Thoracic aorta (tissue), 2 donors: ENCODE results near the gene SOCS4. TPM values are rescaled to one million over a fixed set of nuclear protein-coding genes. Genes with fewer than 3 reads are reported as not detected.

Experiments used
- ATAC-seq: fragments of 150-250 bp; one replicate; pipeline ENCODE4 v1.8.0; 2017; ENCODE audit warnings: low read depth; ENCODE audit not compliant: insufficient number of reproducible peaks, low FRiP score
- DNase-seq: peaks from one replicate; pipeline ENCODE4 v3.0.0-alpha.2; 2020; ENCODE audit warnings: low spot score
- H3K27ac ChIP-seq, 2 donors: fragments of 200-600 bp; sonication (generic); 1 replicate in 1 of 2; 2 replicates in 1 of 2; pipeline ENCODE4 v1.5.1; 2016; ENCODE audit warnings: mild to moderate bottlenecking in 2 of 2, moderate library complexity in 2 of 2
- H3K27me3 ChIP-seq: fragments of 200-600 bp; sonication (generic); replicated peaks from 2 replicates; pipeline ENCODE4 v1.6.0; 2016; ENCODE audit warnings: mild to moderate bottlenecking; ENCODE audit not compliant: insufficient read depth
- H3K36me3 ChIP-seq: fragments of 200-600 bp; sonication (generic); one replicate; pipeline ENCODE4 v1.5.1; 2016
- H3K4me1 ChIP-seq, 2 donors: fragments of 200-600 bp; sonication (generic); 1 replicate in 1 of 2; 2 replicates in 1 of 2; pipeline versions ENCODE4 v1.5.1 to v1.6.0; 2016; ENCODE audit warnings: low read depth in 2 of 2, mild to moderate bottlenecking in 1 of 2; ENCODE audit not compliant: control insufficient read depth in 1 of 2
- H3K4me3 ChIP-seq: fragments of 200-600 bp; sonication (generic); 2 replicates; pipeline ENCODE4 v1.5.1; 2016; ENCODE audit warnings: mild to moderate bottlenecking
- H3K9me3 ChIP-seq: fragments of 200-600 bp; sonication (generic); 2 replicates; pipeline ENCODE4 v1.5.1; 2016
- total RNA-seq, 2 donors: library from RNA; depleted of rRNA; stranded (reverse); fragments of >200 nt; gene quantifications; one replicate each; pipeline versions ENCODE4 v1.1.0 to v1.2.3, GENCODE V29; 2016
- TF ChIP-seq, protein P1 (sequence below): fragments of 200-600 bp; sonication (generic); IDR thresholded peaks from one replicate; pipeline ENCODE4 v1.5.1; 2019; ENCODE audit warnings: antibody characterized with exemption

Gene SOCS4
- total RNA-seq, 2 donors from 2014 or later: 18.3 to 31.0 TPM

DNA sequence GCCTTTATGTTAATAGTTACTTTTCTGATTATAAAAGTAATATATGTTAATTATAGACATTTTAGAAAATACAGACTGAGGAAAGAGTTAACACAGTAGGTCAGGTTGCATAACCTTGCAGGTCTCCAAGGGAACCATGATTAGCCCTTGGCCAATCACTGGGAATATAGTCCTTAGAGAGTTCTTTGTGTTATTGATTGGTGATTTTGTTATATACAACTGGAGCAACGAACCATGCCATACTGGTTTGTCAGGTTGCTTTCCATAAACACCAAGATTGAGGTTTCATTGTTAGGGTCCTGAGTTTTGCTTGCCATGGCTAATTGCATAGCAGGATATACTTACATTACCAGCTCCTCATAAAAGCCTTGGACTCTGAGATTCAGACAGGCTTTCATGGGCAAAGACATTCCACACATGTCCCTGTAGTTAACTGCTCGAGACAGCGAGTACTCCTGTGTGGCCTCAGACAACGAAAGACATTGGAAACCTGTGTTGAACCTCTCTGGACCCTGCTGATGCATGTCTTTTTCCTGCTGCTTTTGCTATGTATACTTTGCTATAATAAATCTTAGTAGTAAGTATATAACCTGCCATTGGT lies 58.1 kb downstream of the SOCS4 start:
- Histone ChIP-seq H3K4me3 (no peak overlapping the region), H3K27ac (no peak overlapping the region), H3K4me1 (no peaks in the 10 kb centered on the region), H3K36me3 (no peaks in the 10 kb centered on the region), H3K9me3 (no peaks in the 10 kb centered on the region), H3K27me3 (no peaks in the 10 kb centered on the region)
- no peak for DNase-seq
- TF ChIP-seq, protein P1, sequence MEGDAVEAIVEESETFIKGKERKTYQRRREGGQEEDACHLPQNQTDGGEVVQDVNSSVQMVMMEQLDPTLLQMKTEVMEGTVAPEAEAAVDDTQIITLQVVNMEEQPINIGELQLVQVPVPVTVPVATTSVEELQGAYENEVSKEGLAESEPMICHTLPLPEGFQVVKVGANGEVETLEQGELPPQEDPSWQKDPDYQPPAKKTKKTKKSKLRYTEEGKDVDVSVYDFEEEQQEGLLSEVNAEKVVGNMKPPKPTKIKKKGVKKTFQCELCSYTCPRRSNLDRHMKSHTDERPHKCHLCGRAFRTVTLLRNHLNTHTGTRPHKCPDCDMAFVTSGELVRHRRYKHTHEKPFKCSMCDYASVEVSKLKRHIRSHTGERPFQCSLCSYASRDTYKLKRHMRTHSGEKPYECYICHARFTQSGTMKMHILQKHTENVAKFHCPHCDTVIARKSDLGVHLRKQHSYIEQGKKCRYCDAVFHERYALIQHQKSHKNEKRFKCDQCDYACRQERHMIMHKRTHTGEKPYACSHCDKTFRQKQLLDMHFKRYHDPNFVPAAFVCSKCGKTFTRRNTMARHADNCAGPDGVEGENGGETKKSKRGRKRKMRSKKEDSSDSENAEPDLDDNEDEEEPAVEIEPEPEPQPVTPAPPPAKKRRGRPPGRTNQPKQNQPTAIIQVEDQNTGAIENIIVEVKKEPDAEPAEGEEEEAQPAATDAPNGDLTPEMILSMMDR: no peak
- ATAC-seq: no peak

DNA sequence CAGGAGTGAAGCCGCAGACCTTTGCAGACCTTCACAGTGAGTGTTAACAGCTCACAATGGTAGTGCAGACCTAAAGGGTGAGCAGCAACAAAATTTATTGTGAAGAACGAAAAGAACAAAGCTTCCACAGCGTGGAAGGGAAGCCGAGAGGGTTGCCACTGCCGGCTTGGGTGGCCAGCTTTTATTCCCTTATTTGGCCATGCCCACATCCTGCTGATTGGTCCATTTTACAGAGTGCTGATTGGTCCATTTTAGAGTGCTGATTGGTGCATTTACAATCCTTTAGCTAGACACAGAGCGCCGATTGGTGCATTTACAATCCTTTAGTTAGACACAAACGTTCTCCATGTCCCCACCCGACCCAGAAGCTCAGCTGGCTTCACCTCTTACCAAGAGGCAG lies 59.9 kb downstream of the SOCS4 start:
- Histone ChIP-seq H3K27ac (no peak overlapping the region), H3K4me3 (no peak overlapping the region), H3K9me3 (no peaks in the 10 kb centered on the region), H3K27me3 (no peaks in the 10 kb centered on the region), H3K36me3 (no peaks in the 10 kb centered on the region), H3K4me1 (no peaks in the 10 kb centered on the region)
- TF ChIP-seq, protein P1: no peak
- no peak for DNase-seq
- no peak for ATAC-seq

DNA sequence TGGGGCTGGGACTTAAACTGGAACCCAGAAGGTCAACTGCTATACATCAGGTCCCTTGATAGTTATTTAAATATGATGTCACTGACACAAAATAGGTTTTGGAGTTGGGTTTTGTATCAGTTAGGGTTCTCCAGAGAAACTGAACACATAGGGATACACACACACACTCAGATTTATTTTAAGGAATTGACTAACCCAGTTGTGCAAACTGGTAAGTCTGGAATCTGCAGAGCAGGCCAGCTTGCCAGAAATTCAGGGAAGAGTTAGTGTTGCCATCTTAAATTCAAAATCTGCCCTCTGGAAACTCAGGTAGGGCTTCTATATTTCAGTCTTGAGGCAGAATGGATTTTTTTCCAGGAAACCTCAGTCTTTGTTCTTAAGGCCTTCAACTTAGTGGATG lies 61.3 kb downstream of the SOCS4 start:
- Histone ChIP-seq H3K4me1 (no peaks in the 10 kb centered on the region), H3K9me3 (no peaks in the 10 kb centered on the region), H3K4me3 (no peak overlapping the region), H3K27ac (no peak overlapping the region), H3K36me3 (no peaks in the 10 kb centered on the region), H3K27me3 (no peaks in the 10 kb centered on the region)
- no peak for ATAC-seq
- DNase-seq: no peak
- TF ChIP-seq, protein P1: no peak

DNA sequence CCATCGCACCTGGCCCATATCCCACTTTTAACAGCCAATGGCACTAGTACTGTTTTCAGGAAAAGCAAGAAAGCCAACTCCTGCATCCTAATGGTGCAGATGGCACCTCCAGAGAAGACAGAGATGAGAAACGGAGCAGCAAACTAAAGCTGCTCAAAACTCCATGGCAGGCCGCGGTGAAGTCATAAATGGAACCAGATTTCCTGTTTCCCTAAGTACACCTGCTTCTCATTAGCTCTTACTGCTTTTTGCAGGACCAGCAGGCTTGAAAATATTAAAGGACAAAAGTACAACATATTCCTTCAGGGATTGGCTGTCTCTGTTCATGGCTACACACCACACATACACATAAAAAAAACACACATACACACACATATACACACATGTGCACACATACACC lies 65.3 kb downstream of the SOCS4 start:
- no peaks in the 10 kb centered on the region for H3K27me3 ChIP-seq
- TF ChIP-seq, protein P1: no peak
- no peak overlapping the region for H3K27ac ChIP-seq
- H3K4me3 ChIP-seq: no peak overlapping the region
- ATAC-seq (no peak), DNase-seq (no peak)
- no peaks in the 10 kb centered on the region for H3K36me3 ChIP-seq
- no peaks in the 10 kb centered on the region for H3K9me3 ChIP-seq
- H3K4me1 ChIP-seq: no peaks in the 10 kb centered on the region

DNA sequence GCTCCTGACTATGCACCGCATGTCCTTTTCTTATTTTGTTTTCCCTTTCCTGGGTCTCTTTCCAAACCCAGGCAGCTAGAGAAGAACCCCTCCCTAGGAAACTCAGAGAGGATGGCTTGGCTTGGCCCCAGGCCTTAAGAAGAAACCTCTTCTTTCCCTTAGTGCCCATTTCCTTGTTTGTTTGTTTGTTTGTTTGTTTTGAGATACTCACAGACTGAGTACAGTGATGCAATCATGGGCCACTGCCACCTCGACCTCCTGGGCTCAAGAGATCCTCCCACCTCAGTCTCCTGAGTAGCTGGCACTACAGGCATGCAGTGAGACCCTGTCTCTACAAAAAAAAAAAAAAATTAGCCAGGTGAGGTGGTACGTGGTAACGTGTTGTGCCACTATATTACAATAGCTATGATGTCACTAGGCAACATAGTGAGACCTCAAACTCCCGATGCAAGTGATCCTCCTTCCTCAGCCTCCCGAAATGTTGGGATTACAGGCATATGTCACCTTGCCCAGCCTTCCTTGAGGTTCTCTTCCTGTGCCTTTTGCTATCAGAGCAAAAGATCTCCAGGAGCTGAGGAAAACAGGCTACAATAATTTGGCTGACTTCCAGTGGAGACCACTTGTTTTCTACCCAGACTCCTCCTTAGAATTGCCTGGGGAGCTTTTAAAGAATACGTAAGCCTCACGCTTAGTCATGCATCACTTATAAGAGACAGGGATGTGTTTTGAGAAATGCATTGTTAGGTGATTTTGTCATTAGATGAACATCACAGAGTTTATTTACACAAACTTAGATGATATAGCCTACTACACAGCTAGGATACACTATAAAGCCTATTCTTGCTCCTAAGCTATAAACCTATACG lies 67.5 kb downstream of the SOCS4 start:
- TF ChIP-seq, protein P1: no peak
- no peak overlapping the region for H3K4me3 ChIP-seq
- DNase-seq (no peak), ATAC-seq (no peak)
- H3K27me3 ChIP-seq: no peaks in the 10 kb centered on the region
- no peaks in the 10 kb centered on the region for H3K36me3 ChIP-seq
- peaks cover 8% of the 10 kb centered on the region in 2 donors for H3K4me1 ChIP-seq
- no peaks in the 10 kb centered on the region for H3K9me3 ChIP-seq
- H3K27ac ChIP-seq: no peak overlapping the region
